ENCODE measurements around the gene TMA7.
"Not testable (repeated sequence)": the region's sequence is repeated elsewhere in the genome, so short reads cannot be mapped to it uniquely, and the experiment has no call there.

Gene TMA7

GRCh38 chr3:48467110-48467454 is 27.0 kb downstream of the TMA7 start:
- DNase-seq (ENCODE audit: low read depth in 2 of 2, low spot score in 1 of 2), result no peak

- DNase-seq (ENCODE audit: low read depth in 2 of 2, low spot score in 1 of 2), result no peak
These were observed 27.6 kb downstream of the TMA7 start for GRCh38 chr3:48467473-48468267.

- no peak for DNase-seq (ENCODE audit: low read depth in 2 of 2, low spot score in 1 of 2)
These were observed 28.3 kb downstream of the TMA7 start for GRCh38 chr3:48468329-48468731.

- DNase-seq (ENCODE audit: low read depth in 2 of 2, low spot score in 1 of 2), result no peak
These were observed 29.2 kb downstream of the TMA7 start for GRCh38 chr3:48469046-48469915.

GRCh38 chr3:48470286-48470685 is 30.2 kb downstream of the TMA7 start:
- no peak for DNase-seq (ENCODE audit: low read depth in 2 of 2, low spot score in 1 of 2)

GRCh38 chr3:48472673-48472922 is 32.5 kb downstream of the TMA7 start:
- DNase-seq (ENCODE audit: low read depth in 2 of 2, low spot score in 1 of 2), result no peak

- peak; percentile 88 for DNase-seq (ENCODE audit: low read depth in 2 of 2, low spot score in 1 of 2)
These were observed 33.0 kb downstream of the TMA7 start for GRCh38 chr3:48472923-48473616.

GRCh38 chr3:48473617-48473952 is 33.5 kb downstream of the TMA7 start:
- no peak for DNase-seq (ENCODE audit: low read depth in 2 of 2, low spot score in 1 of 2)

- DNase-seq (ENCODE audit: low read depth in 2 of 2, low spot score in 1 of 2), result not testable (repeated sequence)
These were observed 34.0 kb downstream of the TMA7 start for GRCh38 chr3:48474031-48474430.

GRCh38 chr3:48474619-48475018 is 34.6 kb downstream of the TMA7 start:
- no peak for DNase-seq (ENCODE audit: low read depth in 2 of 2, low spot score in 1 of 2)

- DNase-seq (ENCODE audit: low read depth in 2 of 2, low spot score in 1 of 2), result no peak
These were observed 35.1 kb downstream of the TMA7 start for GRCh38 chr3:48475188-48475587.

- DNase-seq (ENCODE audit: low read depth in 2 of 2, low spot score in 1 of 2), result no peak
These were observed 36.5 kb downstream of the TMA7 start for GRCh38 chr3:48476426-48477053.

GRCh38 chr3:48477959-48478520 is 38.0 kb downstream of the TMA7 start:
- DNase-seq (ENCODE audit: low read depth in 2 of 2, low spot score in 1 of 2), result no peak

- DNase-seq (ENCODE audit: low read depth in 2 of 2, low spot score in 1 of 2), result no peak
These were observed 38.8 kb downstream of the TMA7 start for GRCh38 chr3:48478626-48479555.

- not testable (repeated sequence) for DNase-seq (ENCODE audit: low read depth in 2 of 2, low spot score in 1 of 2)
These were observed 40.8 kb downstream of the TMA7 start for GRCh38 chr3:48480891-48481290.

- DNase-seq (ENCODE audit: low read depth in 2 of 2, low spot score in 1 of 2), result not testable (repeated sequence)
These were observed 42.8 kb downstream of the TMA7 start for GRCh38 chr3:48482822-48483221.

GRCh38 chr3:48486952-48487351 is 46.9 kb downstream of the TMA7 start:
- DNase-seq (ENCODE audit: low read depth in 2 of 2, low spot score in 1 of 2), result no peak

- DNase-seq (ENCODE audit: low read depth in 2 of 2, low spot score in 1 of 2), result no peak
These were observed 52.6 kb downstream of the TMA7 start for GRCh38 chr3:48492461-48493202.

- no peak for DNase-seq (ENCODE audit: low read depth in 2 of 2, low spot score in 1 of 2)
These were observed 53.1 kb downstream of the TMA7 start for GRCh38 chr3:48493203-48493501.
